Measurements from ENCODE around the gene TMEM242.

The TMEM242 gene

GRCh38 chr6:157274471-157275226 lies 48.7 kb downstream of the TMEM242 start:
- Histone ChIP-seq H3K4me3 (ENCODE audit: low read depth in 1 of 2, low read length in 2 of 2) (peak overlapping the region; percentile 52 to 56), H3K9ac (ENCODE audit: low read length) (no peak overlapping the region), H3K27me3 (ENCODE audit: control insufficient read depth in 1 of 2, insufficient read depth in 2 of 2, low read length in 2 of 2) (no peaks in the 10 kb centered on the region), H3K4me1 (ENCODE audit: insufficient read depth, low read length) (peaks cover 3% of the 10 kb centered on the region), H3K36me3 (ENCODE audit: insufficient read depth, low read length) (no peaks in the 10 kb centered on the region), H3K9me3 (ENCODE audit: low read length) (no peaks in the 10 kb centered on the region), H3K27ac (ENCODE audit: low read depth, low read length) (peak overlapping the region; percentile 48)

- Histone ChIP-seq H3K4me1 (ENCODE audit: insufficient read depth, low read length) (peaks cover 7% of the 10 kb centered on the region), H3K27me3 (ENCODE audit: control insufficient read depth in 1 of 2, insufficient read depth in 2 of 2, low read length in 2 of 2) (no peaks in the 10 kb centered on the region), H3K9me3 (ENCODE audit: low read length) (no peaks in the 10 kb centered on the region), H3K36me3 (ENCODE audit: insufficient read depth, low read length) (no peaks in the 10 kb centered on the region), H3K9ac (ENCODE audit: low read length) (no peak overlapping the region), H3K4me3 (ENCODE audit: low read depth in 1 of 2, low read length in 2 of 2) (peak overlapping the region; percentile 52 to 56), H3K27ac (ENCODE audit: low read depth, low read length) (no peak overlapping the region)
Measured at GRCh38 chr6:157273756-157274470, 49.4 kb downstream of the TMEM242 start.

GRCh38 chr6:157272866-157273755 lies 50.2 kb downstream of the TMEM242 start:
- Histone ChIP-seq H3K4me3 (ENCODE audit: low read depth in 1 of 2, low read length in 2 of 2) (no peak overlapping the region), H3K9ac (ENCODE audit: low read length) (no peak overlapping the region), H3K4me1 (ENCODE audit: insufficient read depth, low read length) (peaks cover 14% of the 10 kb centered on the region), H3K9me3 (ENCODE audit: low read length) (no peaks in the 10 kb centered on the region), H3K27ac (ENCODE audit: low read depth, low read length) (no peak overlapping the region), H3K27me3 (ENCODE audit: control insufficient read depth in 1 of 2, insufficient read depth in 2 of 2, low read length in 2 of 2) (no peaks in the 10 kb centered on the region), H3K36me3 (ENCODE audit: insufficient read depth, low read length) (no peaks in the 10 kb centered on the region)

- H3K9me3 ChIP-seq (ENCODE audit: low read length), result no peaks in the 10 kb centered on the region
- no peak overlapping the region for H3K4me3 ChIP-seq (ENCODE audit: low read depth in 1 of 2, low read length in 2 of 2)
- H3K4me1 ChIP-seq (ENCODE audit: insufficient read depth, low read length), result peaks cover 14% of the 10 kb centered on the region
- no peaks in the 10 kb centered on the region for H3K36me3 ChIP-seq (ENCODE audit: insufficient read depth, low read length)
- H3K27ac ChIP-seq (ENCODE audit: low read depth, low read length), result no peak overlapping the region
- H3K9ac ChIP-seq (ENCODE audit: low read length), result no peak overlapping the region
- no peaks in the 10 kb centered on the region for H3K27me3 ChIP-seq (ENCODE audit: control insufficient read depth in 1 of 2, insufficient read depth in 2 of 2, low read length in 2 of 2)
Measured at GRCh38 chr6:157272372-157272771, 50.9 kb downstream of the TMEM242 start.

- Histone ChIP-seq H3K27ac (ENCODE audit: low read depth, low read length) (no peak overlapping the region), H3K9me3 (ENCODE audit: low read length) (no peaks in the 10 kb centered on the region), H3K4me1 (ENCODE audit: insufficient read depth, low read length) (peaks cover 14% of the 10 kb centered on the region)
Measured at GRCh38 chr6:157271911-157272310, 51.4 kb downstream of the TMEM242 start.

GRCh38 chr6:157271441-157271840 lies 51.9 kb downstream of the TMEM242 start:
- Histone ChIP-seq H3K27ac (ENCODE audit: low read depth, low read length) (no peak overlapping the region), H3K9ac (ENCODE audit: low read length) (no peak overlapping the region), H3K27me3 (ENCODE audit: control insufficient read depth in 1 of 2, insufficient read depth in 2 of 2, low read length in 2 of 2) (no peaks in the 10 kb centered on the region), H3K9me3 (ENCODE audit: low read length) (no peaks in the 10 kb centered on the region), H3K36me3 (ENCODE audit: insufficient read depth, low read length) (no peaks in the 10 kb centered on the region), H3K4me3 (ENCODE audit: low read depth in 1 of 2, low read length in 2 of 2) (no peak overlapping the region), H3K4me1 (ENCODE audit: insufficient read depth, low read length) (peaks cover 14% of the 10 kb centered on the region)

More at GRCh38 chr6:157271911-157272310, 51.4 kb downstream of the TMEM242 start:
- Histone ChIP-seq H3K27me3 (ENCODE audit: control insufficient read depth in 1 of 2, insufficient read depth in 2 of 2, low read length in 2 of 2) (no peaks in the 10 kb centered on the region), H3K4me3 (ENCODE audit: low read depth in 1 of 2, low read length in 2 of 2) (no peak overlapping the region), H3K9ac (ENCODE audit: low read length) (no peak overlapping the region), H3K36me3 (ENCODE audit: insufficient read depth, low read length) (no peaks in the 10 kb centered on the region)

- peaks cover 14% of the 10 kb centered on the region for H3K4me1 ChIP-seq (ENCODE audit: insufficient read depth, low read length)
- H3K36me3 ChIP-seq (ENCODE audit: insufficient read depth, low read length), result no peaks in the 10 kb centered on the region
- H3K27ac ChIP-seq (ENCODE audit: low read depth, low read length), result no peak overlapping the region
- no peak overlapping the region for H3K9ac ChIP-seq (ENCODE audit: low read length)
- H3K9me3 ChIP-seq (ENCODE audit: low read length), result no peaks in the 10 kb centered on the region
- H3K4me3 ChIP-seq (ENCODE audit: low read depth in 1 of 2, low read length in 2 of 2), result no peak overlapping the region
- no peaks in the 10 kb centered on the region for H3K27me3 ChIP-seq (ENCODE audit: control insufficient read depth in 1 of 2, insufficient read depth in 2 of 2, low read length in 2 of 2)
Measured at GRCh38 chr6:157270916-157271315, 52.4 kb downstream of the TMEM242 start.

GRCh38 chr6:157270308-157270707 lies 53.0 kb downstream of the TMEM242 start:
- H3K9me3 ChIP-seq (ENCODE audit: low read length), result no peaks in the 10 kb centered on the region
- peaks cover 14% of the 10 kb centered on the region for H3K4me1 ChIP-seq (ENCODE audit: insufficient read depth, low read length)
- H3K9ac ChIP-seq (ENCODE audit: low read length), result no peak overlapping the region
- H3K36me3 ChIP-seq (ENCODE audit: insufficient read depth, low read length), result no peaks in the 10 kb centered on the region
- no peak overlapping the region for H3K4me3 ChIP-seq (ENCODE audit: low read depth in 1 of 2, low read length in 2 of 2)
- H3K27me3 ChIP-seq (ENCODE audit: control insufficient read depth in 1 of 2, insufficient read depth in 2 of 2, low read length in 2 of 2), result no peaks in the 10 kb centered on the region
- no peak overlapping the region for H3K27ac ChIP-seq (ENCODE audit: low read depth, low read length)

GRCh38 chr6:157269261-157269794 lies 54.0 kb downstream of the TMEM242 start:
- Histone ChIP-seq H3K27ac (ENCODE audit: low read depth, low read length) (peak overlapping the region; percentile 42), H3K9me3 (ENCODE audit: low read length) (no peaks in the 10 kb centered on the region), H3K4me1 (ENCODE audit: insufficient read depth, low read length) (peaks cover 14% of the 10 kb centered on the region), H3K36me3 (ENCODE audit: insufficient read depth, low read length) (no peaks in the 10 kb centered on the region), H3K9ac (ENCODE audit: low read length) (no peak overlapping the region), H3K4me3 (ENCODE audit: low read depth in 1 of 2, low read length in 2 of 2) (no peak overlapping the region), H3K27me3 (ENCODE audit: control insufficient read depth in 1 of 2, insufficient read depth in 2 of 2, low read length in 2 of 2) (no peaks in the 10 kb centered on the region)

- peak overlapping the region; percentile 42 for H3K27ac ChIP-seq (ENCODE audit: low read depth, low read length)
Measured at GRCh38 chr6:157268835-157269234, 54.5 kb downstream of the TMEM242 start.

GRCh38 chr6:157268396-157268795 lies 54.9 kb downstream of the TMEM242 start:
- Histone ChIP-seq H3K9ac (ENCODE audit: low read length) (no peak overlapping the region), H3K27ac (ENCODE audit: low read depth, low read length) (peak overlapping the region; percentile 42), H3K4me3 (ENCODE audit: low read depth in 1 of 2, low read length in 2 of 2) (no peak overlapping the region), H3K27me3 (ENCODE audit: control insufficient read depth in 1 of 2, insufficient read depth in 2 of 2, low read length in 2 of 2) (no peaks in the 10 kb centered on the region), H3K9me3 (ENCODE audit: low read length) (no peaks in the 10 kb centered on the region), H3K36me3 (ENCODE audit: insufficient read depth, low read length) (no peaks in the 10 kb centered on the region), H3K4me1 (ENCODE audit: insufficient read depth, low read length) (peaks cover 11% of the 10 kb centered on the region)

More at GRCh38 chr6:157268835-157269234, 54.5 kb downstream of the TMEM242 start:
- Histone ChIP-seq H3K27me3 (ENCODE audit: control insufficient read depth in 1 of 2, insufficient read depth in 2 of 2, low read length in 2 of 2) (no peaks in the 10 kb centered on the region), H3K9me3 (ENCODE audit: low read length) (no peaks in the 10 kb centered on the region), H3K4me3 (ENCODE audit: low read depth in 1 of 2, low read length in 2 of 2) (no peak overlapping the region), H3K36me3 (ENCODE audit: insufficient read depth, low read length) (no peaks in the 10 kb centered on the region), H3K9ac (ENCODE audit: low read length) (no peak overlapping the region), H3K4me1 (ENCODE audit: insufficient read depth, low read length) (peaks cover 12% of the 10 kb centered on the region)
